Femur (tissue), 1 donor: Measurements from ENCODE around the gene ANO1.
A peak's percentile ranks its signal among the peaks of the same experiment; 100 is the strongest.

Source experiments
- DNase-seq: peaks from one replicate; pipeline ENCODE4 v3.0.0-alpha.2; 2017

ANO1 gene

DNA sequence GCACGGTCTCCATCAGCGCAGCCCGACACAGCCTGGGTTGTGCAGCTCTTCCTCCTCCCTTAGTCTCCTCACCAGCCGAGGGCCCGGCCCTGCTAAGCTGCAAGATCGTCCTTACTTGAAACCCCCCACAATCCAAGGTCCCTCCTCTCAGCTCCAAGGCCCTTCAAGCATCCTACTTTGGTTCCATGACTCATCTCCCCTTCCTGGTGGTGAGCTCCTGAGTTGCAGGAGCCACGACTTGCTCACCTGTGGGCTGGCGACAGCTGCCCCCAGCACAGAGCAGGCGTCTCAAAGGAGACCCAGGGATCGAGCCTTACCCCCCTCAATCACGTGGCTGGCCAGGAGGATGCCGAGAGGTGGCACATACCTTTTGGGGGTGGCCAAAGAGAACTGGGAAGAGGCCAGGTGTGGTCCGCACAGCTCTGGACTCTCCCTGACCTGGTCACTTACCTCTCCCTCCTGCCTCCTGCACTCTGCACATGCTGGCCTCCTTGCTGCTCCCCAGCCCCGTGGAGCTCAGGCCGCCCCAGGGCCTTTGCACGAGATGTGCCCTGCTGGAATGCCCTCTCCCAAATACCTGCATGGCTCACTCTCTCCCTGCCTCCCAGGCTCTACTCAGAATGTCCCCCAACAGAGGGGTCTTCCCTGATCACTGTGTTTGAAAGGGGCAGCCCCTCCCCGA is 89.7 kb downstream of the ANO1 start:
- DNase-seq = no peak

DNA sequence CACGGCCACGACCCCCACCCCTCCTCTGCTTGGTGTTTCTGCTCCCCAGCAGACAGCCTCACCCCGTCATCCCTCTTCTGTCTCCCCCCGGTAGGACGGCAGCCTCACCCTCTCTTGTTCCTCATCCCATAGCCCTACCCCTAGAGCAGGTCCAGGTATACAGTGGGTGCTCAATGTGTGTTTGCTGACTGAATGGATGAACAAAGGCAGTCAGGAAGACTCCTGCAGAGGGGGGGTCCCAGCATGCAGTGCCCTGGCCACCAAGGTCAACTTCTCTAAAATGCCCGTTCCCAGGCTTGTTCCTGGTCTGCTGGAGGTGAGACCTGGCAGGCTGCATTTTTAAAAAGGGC is 90.3 kb downstream of the ANO1 start:
- no peak for DNase-seq

DNA sequence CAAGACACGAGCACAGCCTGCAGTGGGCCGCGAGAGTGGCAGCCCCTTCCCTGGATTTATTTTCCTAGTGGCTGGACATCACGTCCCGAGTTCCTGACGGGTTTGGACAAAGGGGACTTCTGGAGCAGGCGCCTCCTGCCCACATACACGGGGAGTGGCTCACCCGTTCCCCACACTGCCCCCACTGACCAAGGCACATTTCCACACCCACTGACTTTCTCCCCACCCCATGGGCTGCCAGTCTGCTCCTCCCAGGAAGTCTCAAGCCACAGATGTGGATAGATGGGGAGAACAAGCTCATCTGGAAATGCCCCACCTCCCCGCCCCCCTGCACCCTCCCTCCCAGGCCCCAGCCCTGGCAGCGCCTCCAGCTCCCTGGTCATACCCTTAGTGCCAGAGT is 91.0 kb downstream of the ANO1 start:
- no peak for DNase-seq

DNA sequence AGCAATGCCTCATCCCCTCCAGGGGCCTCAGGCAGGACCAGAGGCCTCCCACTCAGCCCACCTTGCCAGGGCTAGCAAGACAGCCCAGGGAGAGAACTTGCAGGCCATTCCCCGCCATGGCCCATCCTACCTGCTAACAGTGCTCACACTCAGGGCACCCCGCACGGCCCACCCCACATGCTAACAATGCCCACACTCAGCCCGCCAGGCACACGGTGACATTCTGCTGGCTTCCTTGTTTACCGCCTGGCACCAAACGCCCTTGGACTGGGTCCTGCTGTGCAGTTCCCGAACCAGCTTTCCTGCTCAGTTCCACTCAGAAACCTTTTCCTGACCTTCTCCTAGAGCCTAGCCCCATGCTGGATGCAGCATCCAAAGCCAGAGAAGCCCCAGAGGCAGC is 91.5 kb downstream of the ANO1 start:
- no peak for DNase-seq

DNA sequence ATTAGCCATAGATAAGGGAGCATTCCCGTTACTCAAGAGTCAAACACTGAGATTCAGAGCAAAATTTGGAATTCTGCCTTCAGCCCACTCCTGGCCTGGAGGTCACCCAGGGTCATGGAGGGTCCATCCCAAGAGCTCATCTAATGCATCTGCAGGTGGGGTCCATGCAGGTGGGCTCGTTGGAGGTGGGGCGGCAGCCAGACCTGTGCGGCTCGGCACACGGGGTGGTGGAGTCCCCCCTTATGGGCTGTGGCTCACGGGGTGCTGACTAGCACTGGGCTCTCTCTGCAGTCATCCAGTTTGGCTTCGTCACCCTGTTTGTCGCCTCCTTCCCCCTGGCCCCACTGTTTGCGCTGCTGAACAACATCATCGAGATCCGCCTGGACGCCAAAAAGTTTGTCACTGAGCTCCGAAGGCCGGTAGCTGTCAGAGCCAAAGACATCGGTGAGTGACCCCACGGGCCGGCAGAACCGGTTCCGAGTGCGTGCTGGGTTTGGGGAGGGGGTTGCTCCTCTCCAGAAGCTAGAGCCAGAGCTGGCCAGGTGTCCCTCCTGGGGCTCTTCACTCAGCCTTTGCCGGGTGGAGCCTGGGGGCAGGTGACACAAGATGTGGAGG is 92.6 kb downstream of the ANO1 start:
- no peak for DNase-seq

DNA sequence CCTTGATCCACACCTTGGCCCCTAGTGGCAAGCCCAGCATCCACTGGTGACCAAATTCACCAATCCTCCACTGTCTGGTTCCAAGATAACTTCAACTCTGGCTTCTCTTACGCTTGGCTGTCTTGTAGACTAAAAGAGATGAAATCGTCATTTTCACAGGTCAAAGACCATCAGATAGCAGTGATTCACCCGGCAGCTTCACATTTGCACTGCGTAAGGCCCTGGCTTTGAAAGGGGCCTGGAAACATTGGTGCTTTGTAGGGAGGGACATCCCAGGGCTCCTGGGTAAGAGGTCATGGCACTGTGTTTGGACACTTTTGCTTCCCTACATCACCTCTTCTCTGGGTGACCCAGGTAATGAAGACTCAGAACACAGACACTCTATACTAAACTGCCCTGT is 94.9 kb downstream of the ANO1 start:
- no peak for DNase-seq

DNA sequence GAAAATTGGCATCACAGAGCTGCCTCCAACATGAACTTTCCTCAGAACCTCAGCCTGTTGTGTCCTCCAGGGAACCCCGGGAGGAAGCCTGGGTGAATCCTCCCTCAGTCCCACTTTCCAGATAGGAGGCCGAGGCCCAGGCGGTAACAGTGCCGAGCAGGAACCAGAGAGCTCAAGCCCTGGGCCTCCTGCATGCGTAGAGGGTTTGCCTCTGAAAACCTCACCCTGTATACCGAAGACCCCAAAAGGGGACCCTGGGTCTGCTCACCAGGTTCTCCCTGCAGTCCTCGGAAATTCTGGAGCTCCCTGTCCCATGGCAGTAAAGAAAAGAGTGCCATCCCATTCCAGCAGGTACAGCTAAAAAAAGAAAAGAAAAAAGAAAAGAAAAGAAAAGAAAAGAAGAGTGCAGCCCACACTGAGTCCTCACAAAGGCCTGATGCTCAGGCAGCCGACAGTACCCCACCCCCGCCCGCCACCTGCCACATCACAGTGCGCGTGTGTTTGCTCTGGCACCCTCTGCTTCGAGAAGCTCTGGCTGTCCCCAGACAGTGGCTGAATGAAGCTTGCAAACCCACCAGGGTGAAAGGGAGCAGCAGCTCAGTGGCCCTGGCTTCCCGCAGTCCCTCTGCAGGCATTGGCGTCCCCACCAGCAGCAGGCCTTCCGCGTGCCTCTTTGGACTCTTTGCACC is 96.6 kb downstream of the ANO1 start:
- DNase-seq = no peak

DNA sequence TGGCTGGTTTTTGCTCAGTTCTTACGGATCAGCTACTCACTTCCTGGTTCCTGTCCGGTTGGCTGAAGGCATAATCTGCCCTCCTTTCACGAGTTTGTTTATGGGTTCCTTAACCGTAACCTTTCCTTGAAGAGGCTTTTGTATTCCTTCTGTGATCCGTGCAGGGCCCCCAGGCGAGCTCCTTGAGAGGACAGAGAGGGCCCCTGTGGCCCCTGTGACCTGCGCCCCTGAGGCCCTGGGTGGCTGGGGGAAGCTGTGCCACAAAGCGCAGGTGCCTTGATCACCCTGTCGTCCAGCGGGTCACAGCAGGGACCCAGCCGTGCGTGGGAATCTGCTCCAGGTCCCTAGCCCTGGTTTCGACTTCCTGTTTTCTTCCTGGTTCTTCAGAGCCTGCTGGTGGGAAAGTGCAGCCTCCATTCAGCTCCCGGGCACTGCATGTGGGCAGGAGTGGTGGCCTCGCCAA is 97.2 kb downstream of the ANO1 start:
- DNase-seq = no peak

DNA sequence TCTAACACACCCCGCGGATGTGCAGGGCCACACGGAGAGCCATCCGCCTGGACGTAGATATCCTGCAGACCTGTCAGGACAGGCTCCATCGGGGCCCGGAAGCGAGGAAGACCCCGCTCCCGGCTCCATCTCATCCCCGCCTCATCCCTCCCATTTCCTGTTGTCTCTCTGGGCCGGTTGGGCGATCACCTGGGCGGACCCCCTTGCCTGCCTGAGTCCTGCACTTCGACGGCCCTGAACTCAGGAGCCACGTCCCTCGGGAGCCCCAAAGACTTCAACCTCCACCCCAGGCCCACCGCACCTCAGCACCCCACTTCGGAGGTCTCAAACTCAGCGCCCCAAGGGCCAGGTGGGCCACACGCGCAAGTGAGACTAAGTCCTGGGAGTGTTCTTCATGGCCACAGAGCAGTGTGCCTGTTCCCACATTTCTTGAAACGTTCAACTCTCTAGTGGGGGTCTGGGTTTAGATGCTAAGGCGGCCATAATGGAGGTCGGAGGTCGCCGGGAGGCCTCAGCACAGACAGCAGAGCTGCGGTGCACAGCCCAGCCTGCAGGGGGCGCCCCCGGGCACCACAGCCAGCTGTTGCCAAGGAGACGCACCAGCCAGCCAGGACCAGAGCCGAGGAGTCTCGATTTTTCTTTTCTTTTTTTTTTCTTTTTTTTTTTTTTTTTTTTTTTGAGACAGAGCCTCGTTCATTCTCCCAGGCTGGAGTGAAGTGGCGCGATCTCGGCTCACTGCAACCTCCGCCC is 99.0 kb downstream of the ANO1 start:
- DNase-seq = no peak

DNA sequence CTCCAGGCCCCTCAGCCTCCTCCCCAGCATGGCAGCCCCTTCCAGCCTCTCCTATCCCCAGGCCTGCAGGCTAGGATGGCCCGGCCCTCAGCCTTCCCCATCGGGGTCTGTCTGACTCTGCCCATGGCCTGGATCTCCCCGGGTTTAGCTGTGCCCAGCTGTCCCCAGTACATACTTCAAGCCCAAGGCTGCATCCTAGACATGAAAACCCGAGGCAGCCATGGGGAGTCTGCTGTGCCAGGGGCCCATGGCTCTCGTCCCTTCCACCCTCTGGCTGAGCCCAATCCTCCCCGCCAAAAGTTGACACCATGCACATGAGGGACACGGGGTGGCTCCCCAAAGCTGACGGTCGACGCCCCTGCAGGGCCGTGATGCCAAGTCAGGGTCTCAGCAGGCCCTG is 102.8 kb downstream of the ANO1 start:
- no peak for DNase-seq

DNA sequence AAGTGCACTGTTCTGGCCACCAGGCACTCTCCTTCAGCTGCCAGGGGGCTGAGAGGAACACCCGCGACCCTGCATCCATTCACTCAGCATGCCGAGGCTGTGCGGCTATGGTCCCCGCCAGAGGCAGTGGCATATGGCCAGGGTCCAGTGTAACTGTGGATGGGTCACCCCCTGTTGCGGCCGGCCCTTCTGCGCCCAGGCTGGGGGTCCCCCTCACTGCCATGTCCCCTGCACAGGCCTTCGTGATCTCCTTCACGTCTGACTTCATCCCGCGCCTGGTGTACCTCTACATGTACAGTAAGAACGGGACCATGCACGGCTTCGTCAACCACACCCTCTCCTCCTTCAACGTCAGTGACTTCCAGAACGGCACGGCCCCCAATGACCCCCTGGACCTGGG is 104.1 kb downstream of the ANO1 start:
- no peak for DNase-seq

DNA sequence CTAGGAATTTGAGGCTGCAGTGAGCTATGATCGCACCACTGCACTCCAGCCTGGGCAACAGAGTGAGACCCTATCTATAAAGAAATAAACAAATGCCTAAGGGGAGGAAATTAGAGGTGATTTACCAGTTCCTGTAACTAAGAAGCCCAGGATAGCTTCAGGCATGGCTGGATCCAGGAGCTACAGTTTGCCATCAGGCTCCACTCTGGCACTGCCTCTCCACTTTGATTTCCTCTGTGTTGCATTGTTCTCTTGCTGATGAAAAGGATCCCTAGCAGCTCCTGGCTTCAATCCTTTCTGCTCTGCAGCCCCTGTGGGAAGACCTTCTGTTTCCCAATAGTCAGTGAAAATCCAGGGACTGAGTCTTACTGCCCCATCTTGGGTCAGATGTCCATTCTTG is 104.9 kb downstream of the ANO1 start:
- no peak for DNase-seq

DNA sequence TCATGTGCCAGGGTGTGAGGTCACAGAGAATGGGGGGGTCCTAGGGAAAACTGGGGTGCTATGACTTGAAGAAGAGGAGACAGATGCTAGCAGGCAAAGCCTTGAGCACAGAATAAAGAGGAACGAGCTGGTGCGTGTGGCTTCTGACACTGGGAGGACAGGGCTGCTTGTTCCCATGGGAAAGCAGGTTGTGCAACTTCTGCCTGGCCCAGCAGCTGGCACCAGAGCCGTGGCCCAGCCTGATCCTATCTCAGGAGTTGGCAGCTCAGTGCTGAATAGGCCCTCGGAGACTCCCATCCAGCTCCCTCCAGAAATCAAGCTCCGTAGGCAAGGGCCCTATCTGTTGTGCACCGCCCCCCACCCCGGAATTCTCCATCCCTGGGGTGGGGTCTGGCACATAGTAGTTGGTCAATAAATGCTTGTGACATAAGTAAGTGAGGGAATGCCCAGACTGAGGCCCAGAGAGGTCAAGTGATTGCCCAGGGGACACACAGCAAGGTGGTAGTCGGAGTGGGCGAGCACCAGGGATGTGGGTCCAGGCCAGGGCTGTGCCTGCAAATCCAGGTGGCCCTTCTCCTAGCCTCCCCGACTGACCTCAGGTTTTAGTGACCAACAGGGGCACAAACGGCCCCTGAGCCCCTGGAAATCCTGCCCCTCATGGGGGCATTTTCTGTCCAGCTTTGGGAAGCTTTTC is 105.5 kb downstream of the ANO1 start:
- DNase-seq = no peak

DNA sequence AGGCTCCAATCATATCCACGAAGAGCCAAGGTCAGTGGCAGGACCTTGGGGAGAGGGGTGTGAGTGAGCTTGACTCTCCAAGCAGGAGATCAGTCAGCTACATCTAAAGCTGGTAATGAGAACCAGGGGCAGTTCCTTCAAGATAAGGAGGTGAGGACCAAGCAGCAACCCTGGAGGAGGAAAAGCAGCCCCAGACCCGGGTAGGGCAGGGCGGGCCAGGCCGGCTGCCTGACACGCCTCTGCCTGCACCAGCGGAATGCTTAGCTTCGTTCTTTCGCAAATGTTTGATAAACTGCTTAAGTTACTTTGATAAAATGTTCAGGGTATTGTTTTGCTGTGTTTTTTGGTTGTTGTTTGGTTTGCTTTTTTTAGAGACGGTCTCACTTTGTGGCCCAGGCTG is 106.3 kb downstream of the ANO1 start:
- DNase-seq = no peak

DNA sequence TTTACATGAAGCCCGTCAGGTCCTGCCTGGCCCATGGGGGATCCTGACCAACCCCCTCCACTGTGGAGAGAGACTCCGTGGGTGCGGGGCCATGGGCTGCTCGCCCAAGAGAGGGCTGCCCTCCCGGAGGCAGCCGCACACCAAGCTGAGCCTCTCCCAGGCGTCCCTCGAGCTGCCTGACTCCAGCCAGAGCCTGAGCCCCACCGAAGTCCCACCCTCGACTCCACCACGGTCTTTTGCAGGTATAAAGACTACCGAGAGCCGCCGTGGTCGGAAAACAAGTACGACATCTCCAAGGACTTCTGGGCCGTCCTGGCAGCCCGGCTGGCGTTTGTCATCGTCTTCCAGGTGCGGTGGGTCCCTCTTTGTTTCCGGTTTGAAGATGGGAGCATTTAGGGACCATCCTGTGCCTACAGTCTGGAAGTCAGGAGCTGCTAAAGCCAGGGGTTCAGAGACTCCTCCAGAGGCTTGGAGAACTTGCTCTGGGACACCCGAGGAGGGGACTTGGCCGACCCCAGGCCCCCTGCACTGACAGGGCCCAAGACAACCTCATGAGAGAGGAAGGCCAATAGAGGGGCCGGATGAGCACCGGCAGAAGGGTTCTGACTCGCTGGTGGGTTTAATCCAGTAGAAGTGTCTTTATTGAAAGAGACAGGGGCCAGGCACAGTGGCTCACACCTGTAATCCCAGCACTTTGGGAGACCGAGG is 107.4 kb downstream of the ANO1 start:
- no peak for DNase-seq

DNA sequence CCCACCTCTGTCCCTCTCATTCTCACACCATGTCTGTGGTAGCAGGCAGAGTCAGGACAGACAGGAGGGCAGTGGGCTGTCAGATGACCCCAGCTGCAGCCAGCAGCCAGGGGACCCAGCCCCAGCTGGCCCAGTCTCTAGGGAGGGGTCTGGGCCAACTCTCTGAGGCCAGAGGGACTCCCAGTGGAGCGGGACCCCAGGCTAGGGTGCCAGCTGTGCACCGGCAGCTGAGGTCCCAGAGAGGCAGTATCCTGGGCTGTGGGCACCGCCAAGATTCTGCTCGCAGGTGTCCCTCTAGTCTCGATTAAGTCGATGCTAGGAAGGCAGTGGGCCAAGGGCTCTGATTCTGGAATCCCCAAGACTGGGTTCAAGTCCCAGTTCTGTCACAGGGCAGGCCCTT is 108.3 kb downstream of the ANO1 start:
- no peak for DNase-seq

DNA sequence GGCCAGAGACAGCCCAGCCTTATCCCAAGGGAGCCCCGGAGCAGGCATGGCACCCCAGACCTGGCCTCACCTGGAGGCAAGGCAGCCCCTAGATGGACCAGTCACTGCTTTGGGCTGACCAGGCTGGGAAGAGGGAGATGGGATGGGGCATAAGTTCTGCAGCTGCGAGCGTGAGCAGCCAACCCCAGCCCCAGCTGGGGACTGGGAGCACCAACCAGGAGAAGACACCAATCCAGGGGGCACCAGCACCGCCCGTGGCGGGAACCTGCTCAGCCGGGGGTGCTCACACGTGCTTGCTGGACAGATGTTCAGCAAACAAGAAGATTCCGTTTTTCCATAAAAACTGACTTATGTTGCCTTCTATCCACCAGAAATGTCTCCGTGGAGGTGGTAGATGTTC is 108.8 kb downstream of the ANO1 start:
- DNase-seq = no peak

DNA sequence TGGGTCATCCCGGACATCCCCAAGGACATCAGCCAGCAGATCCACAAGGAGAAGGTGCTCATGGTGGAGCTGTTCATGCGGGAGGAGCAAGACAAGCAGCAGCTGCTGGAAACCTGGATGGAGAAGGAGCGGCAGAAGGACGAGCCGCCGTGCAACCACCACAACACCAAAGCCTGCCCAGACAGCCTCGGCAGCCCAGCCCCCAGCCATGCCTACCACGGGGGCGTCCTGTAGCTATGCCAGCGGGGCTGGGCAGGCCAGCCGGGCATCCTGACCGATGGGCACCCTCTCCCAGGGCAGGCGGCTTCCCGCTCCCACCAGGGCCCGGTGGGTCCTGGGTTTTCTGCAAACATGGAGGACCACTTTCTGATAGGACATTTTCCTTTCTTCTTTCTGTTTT is 109.7 kb downstream of the ANO1 start:
- no peak for DNase-seq

DNA sequence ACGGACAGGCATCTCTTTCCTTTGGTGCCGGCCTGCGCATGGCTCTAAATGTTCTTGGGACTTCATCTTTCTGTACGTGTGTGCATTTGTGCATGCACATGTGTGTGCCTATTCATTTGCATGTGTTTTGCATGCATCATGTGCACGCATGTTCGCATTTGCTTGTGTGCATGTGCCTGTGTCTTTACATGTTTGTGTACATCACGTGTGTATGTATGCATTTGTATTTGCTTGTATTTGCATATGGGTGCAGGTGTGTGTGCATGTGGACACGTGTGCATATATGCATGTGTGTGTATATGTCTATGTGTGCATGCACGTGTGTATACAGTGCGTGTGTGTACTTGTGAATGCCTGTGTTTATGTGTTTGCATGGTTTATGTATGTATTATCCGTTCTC is 111.5 kb downstream of the ANO1 start:
- no peak for DNase-seq

DNA sequence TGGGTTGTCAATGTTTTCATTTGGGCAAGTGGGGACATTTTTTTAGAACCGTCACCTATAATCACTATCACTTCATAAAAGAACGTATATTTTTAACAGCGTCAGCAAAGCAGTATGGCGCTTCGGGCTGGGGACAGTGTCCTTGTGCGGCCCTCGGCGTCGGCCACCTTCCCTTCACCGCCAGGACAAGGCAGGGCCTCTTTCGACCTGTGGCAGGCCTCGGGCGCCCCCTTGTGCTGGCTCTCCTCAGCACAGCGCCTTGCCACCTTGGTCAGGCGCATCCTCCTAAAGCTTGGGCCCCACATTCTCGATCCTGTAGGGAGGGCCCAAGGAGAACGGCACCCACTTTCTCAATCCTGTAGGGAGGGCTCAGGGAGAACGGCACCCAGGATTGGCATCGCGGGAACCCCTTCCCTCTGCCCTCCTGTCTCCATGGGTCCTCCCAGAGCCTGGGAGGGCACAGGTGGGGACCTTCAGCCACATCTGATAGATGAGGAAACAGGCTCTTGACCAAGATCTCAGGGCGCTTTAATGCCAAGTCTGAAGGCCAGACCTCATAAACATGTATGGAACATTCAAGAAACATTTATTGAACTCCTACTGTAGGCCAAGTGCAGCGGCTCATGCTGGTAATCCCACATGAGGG is 113.5 kb downstream of the ANO1 start:
- peak; percentile 79 for DNase-seq

DNA sequence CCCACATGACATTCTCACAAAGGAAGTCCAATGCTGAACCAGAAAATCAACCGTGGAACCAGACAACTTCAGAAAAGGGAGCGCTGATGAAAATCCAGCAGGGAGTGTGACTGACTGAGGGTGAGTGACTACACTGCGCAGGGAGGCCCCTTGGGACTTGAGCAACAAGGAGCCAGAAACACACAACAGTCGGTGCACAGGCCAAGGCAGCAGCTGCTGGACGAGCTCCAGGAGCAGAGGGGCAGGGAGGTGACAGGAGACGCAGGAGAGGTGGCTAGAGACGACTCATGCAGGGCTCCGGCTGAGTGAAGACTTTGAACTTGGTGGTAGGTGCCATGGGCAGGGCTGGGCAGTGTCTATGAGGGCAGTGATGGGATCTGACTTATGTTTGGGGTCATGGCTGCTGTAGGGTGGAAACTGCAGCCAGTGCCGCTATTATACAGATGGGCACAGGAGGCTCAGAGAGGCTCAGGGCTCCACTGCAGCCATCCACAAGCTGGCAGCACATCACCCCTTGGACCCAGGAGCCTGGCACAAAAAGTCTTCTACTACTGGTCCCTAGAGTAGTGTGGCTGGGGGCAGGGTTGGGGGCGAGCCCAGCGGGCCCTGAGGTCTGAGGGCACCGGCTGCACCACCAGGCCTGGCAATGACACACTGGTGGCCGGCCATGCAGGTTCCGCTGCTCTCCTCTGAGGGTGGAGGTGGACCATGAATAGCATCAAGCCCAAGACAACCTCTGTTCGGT is 114.7 kb downstream of the ANO1 start:
- no peak for DNase-seq
